LNCaP clone FGC (cell line): ENCODE measurements around the gene WDFY2.

Experiments used
- DNase-seq: peaks from one replicate; pipeline ENCODE4 v3.0.0-alpha.2; 2011; ENCODE audit warnings: low read depth
- H3K4me3 ChIP-seq: 2 replicates; pipeline ENCODE4 v1.5.1; 2011; ENCODE audit warnings: mild to moderate bottlenecking, low read depth, low read length, control low read depth
- TF ChIP-seq, protein P1 (sequence below): IDR thresholded peaks from 2 replicates; pipeline ENCODE4 v1.5.1; 2012; ENCODE audit warnings: mild to moderate bottlenecking; ENCODE audit not compliant: control insufficient read depth, insufficient read depth; ENCODE audit errors: extremely low read depth

WDFY2 gene

GRCh38 chr13:51618626-51619025 lies 34.4 kb downstream of the WDFY2 start:
- no peak overlapping the region for H3K4me3 ChIP-seq
- no peak for DNase-seq
- TF ChIP-seq, protein P1, sequence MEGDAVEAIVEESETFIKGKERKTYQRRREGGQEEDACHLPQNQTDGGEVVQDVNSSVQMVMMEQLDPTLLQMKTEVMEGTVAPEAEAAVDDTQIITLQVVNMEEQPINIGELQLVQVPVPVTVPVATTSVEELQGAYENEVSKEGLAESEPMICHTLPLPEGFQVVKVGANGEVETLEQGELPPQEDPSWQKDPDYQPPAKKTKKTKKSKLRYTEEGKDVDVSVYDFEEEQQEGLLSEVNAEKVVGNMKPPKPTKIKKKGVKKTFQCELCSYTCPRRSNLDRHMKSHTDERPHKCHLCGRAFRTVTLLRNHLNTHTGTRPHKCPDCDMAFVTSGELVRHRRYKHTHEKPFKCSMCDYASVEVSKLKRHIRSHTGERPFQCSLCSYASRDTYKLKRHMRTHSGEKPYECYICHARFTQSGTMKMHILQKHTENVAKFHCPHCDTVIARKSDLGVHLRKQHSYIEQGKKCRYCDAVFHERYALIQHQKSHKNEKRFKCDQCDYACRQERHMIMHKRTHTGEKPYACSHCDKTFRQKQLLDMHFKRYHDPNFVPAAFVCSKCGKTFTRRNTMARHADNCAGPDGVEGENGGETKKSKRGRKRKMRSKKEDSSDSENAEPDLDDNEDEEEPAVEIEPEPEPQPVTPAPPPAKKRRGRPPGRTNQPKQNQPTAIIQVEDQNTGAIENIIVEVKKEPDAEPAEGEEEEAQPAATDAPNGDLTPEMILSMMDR = no peak

DNA sequence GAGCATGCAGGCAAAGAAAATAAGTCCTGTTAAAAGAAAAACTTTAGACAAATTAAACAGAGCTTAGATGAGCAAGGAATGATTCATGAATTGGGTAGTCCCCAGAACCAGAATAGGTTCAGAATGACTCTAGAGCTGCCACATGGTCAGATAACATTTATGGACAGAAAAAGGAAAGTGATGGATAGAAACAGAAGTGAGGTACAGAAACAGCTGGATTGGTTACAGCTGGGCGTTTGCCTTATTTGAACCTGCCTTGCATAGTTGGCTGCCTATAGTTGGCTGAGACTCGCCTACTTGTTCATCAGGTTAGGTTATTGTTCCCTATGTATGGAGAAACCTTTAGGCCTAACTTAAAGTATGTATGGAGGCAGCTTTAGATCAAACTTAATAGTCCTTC lies 35.4 kb downstream of the WDFY2 start:
- TF ChIP-seq, protein P1 = no peak
- DNase-seq = no peak
- no peak overlapping the region for H3K4me3 ChIP-seq

DNA sequence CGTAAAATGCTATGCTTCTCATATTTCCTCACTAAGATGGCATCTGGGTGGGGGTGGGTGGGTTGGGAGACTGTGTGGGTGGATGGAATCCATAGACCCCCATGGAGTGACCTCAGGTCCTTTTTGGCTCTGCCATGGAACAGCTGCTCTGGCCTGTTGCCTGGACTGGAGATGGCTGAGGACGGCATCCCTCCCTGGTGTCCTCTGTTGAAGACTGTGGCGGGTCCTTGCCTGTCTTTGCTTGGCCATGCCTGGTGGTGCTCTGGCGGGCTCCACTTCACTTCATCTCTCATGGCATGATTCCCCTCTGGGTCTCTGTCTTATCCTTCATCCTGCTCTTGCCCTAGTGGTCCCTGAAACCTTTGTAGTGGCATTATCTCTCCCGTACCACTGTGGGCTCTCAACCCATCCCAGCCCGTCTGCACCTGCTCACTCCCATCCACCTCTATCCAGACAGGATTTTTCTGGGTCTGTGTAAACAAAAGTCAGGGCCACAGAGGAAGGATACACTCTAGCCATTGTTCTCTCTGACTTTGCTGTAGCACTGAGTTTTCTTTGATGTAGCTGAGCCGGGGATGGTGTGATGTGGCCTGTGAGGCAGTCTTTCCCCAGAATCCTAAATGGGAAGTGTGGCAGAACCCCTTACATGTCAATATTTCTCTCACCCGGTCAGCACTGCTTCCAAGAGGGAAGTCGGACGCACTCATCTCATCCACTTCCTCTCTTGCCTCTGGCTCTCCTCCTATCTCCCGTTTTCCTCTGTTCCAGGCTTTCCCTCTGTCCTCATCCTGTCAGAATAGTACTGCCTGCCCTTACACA lies 36.1 kb downstream of the WDFY2 start:
- no peak overlapping the region for H3K4me3 ChIP-seq
- DNase-seq = no peak
- TF ChIP-seq, protein P1 = no peak

DNA sequence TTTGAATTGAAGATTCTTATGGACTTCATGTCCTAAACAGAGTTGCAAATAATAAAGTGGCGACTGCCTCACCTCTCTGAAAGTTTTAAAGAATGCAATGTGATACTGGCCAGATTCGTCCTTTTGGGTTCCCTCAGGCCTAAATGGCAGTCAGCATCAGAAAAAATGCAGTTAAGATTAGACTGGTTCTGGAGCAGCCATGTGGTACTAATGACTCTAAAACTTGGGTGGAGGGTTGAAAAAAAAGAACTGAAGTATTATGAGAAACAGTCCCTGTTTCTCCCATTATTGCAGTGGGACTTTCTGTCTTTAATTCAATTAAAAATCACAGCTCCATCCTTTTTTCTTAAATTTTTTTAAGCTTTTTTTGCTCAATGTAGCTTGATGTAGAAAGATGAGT lies 37.3 kb downstream of the WDFY2 start:
- no peak overlapping the region for H3K4me3 ChIP-seq
- DNase-seq = no peak
- TF ChIP-seq, protein P1 = no peak

DNA sequence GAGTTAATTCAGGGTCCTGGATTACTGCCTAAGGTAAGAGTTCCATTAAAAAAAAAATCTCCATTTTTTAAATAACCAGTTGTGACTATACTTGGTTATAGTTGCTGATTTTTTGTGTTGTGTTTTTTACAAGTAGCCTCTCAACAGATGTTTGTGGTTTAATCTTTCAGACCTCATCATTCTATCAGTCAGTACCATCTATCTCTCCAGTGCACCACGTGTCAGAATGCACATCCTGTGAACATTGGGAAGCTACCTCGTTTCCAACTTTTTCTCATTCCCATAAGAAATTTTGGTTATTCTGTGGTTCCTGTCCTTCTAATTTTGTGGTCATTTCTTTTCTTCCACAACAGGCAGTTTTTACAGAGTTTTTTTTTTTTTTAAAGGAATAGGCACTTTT lies 39.2 kb downstream of the WDFY2 start:
- no peak overlapping the region for H3K4me3 ChIP-seq
- DNase-seq = no peak
- TF ChIP-seq, protein P1 = no peak

DNA sequence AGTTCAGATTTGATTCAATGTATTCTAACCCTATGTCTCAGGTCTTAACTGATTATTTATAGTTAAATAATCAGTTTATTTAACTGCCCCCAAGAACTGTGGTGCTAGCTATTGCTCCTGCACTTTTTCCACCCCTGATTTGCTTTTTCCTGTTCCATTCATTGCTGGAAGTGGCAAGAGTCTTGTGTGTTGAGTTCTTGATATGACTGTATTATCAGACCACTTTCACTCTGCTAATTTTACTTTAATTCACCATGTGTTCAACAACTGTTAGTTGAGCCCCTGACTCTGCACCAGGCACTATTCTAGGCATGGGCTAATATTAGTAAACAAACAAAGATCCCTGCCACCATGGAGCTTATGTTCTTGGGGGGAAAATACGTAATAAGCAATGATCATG lies 39.9 kb downstream of the WDFY2 start:
- TF ChIP-seq, protein P1 = no peak
- H3K4me3 ChIP-seq = no peak overlapping the region
- DNase-seq = no peak
